ENCODE measurements around the gene LRRK1. TPM values are rescaled to one million over a fixed set of nuclear protein-coding genes. Genes with fewer than 3 reads are reported as not detected.

LRRK1 gene
- polyA plus RNA-seq, 1 of the 3 experiments (the other 2 are of a cell fraction) = 6.9 TPM

GRCh38 chr15:101027273-101027901, 108.2 kb downstream of the LRRK1 start:
- Histone ChIP-seq H3K9me2 (no peaks in the 10 kb centered on the region), H3F3A (replicated peaks; ENCODE audit: insufficient read depth) (no peaks in the 10 kb centered on the region), H3K36me3 (replicated peaks in 1 of 2; ENCODE audit: control insufficient read depth in 1 of 2, insufficient read depth in 2 of 2, low read length in 1 of 2) (no peaks in the 10 kb centered on the region), H3K4me1 (ENCODE audit: control insufficient read depth in 1 of 2, insufficient read depth in 2 of 2, low read depth in 1 of 2, low read length in 1 of 2) (no peaks in the 10 kb centered on the region), H4K20me1 (ENCODE audit: insufficient read depth) (no peaks in the 10 kb centered on the region), H3K27me3 (ENCODE audit: insufficient read depth) (no peaks in the 10 kb centered on the region), H3K4me3 (ENCODE audit: low read depth in 2 of 2, low read length in 1 of 2) (no peak overlapping the region), H3K4me2 (no peak overlapping the region), H3K9ac (no peak overlapping the region), H3K79me2 (ENCODE audit: insufficient read depth) (no peaks in the 10 kb centered on the region), H3K27ac (ENCODE audit: low read depth in 2 of 2, low read length in 1 of 2) (no peak overlapping the region), H3K9me3 (no peaks in the 10 kb centered on the region), H2AFZ (ENCODE audit: low read depth) (no peak overlapping the region)
- POLR2A ChIA-PET = no interaction called here
- CTCF ChIA-PET = interaction anchor here (1.4 to 1.5 kb wide), 2 partner anchors 12 to 92 kb away, joined by 3 to 7 read pairs; no protein-coding TSS in a partner anchor
- DNase-seq = no peak
- 93% methylated on average over 25 of the region's 25 CpGs for WGBS (ENCODE audit: low lambda C conversion rate)
- TF ChIP-seq FOXJ3 (CRISPR knock-in tag; IDR thresholded peaks at IDR 0.05) (no peak), SIN3A (IDR thresholded peaks at IDR 0.05; ENCODE audit: borderline replicate concordance, low read depth, low read length) (no peak), RXRA (IDR thresholded peaks at IDR 0.05; ENCODE audit: borderline replicate concordance, low read depth) (no peak), PBX3 (IDR thresholded peaks at IDR 0.05) (no peak), TEAD4 (IDR thresholded peaks at IDR 0.05; ENCODE audit: borderline replicate concordance, insufficient read depth) (no peak), USF1 (IDR thresholded peaks at IDR 0.05; ENCODE audit: borderline replicate concordance, low read depth) (no peak), USF2 (IDR thresholded peaks at IDR 0.05; ENCODE audit: borderline replicate concordance, low read depth, low read length) (no peak), POLR2AphosphoS5 (IDR thresholded peaks at IDR 0.05; ENCODE audit: low read depth, low read length) (no peak), ZBTB33 (IDR thresholded peaks at IDR 0.05; ENCODE audit: borderline replicate concordance, low read depth) (no peak), RFX5 (IDR thresholded peaks at IDR 0.05; ENCODE audit: low read length) (no peak), REST (IDR thresholded peaks at IDR 0.05; ENCODE audit: low read depth, low read length) (no peak), ELF1 (IDR thresholded peaks at IDR 0.05) (no peak), TCF12 (IDR thresholded peaks at IDR 0.05) (no peak), CTCF (IDR thresholded peaks at IDR 0.05) (no peak)
